GM18907 (cell line): ENCODE data around the gene YWHAH.

ENCODE experiments used
- ATAC-seq: cut with Tn5 transposase; IDR thresholded peaks from one replicate; pipeline ENCODE4 v1.9.1; 2021; ENCODE audit warnings: mild to moderate bottlenecking, moderate library complexity; ENCODE audit not compliant: unreplicated experiment

YWHAH gene

GRCh38 chr22:31943978-31944699 lies at the start of gene YWHAH:
Gene YWHAH, plus strand, starts transcription at chr22:31944535. Its CDS starts 199 bp downstream, at chr22:31944734.
- ATAC-seq: peak; percentile 68

- no peak for ATAC-seq
Measured at GRCh38 chr22:31895411-31896123, 48.8 kb upstream of the YWHAH start.

- no peak for ATAC-seq
Measured at GRCh38 chr22:31896472-31896871, 47.9 kb upstream of the YWHAH start.

GRCh38 chr22:31897842-31898805 lies 46.2 kb upstream of the YWHAH start:
- ATAC-seq: no peak

GRCh38 chr22:31898926-31899325 lies 45.4 kb upstream of the YWHAH start:
- ATAC-seq: no peak

GRCh38 chr22:31899669-31900068 lies 44.7 kb upstream of the YWHAH start:
- ATAC-seq: no peak

GRCh38 chr22:31901388-31902137 lies 42.8 kb upstream of the YWHAH start:
- no peak for ATAC-seq

- ATAC-seq: no peak
Measured at GRCh38 chr22:31904651-31905050, 39.7 kb upstream of the YWHAH start.

- no peak for ATAC-seq
Measured at GRCh38 chr22:31905356-31905755, 39.0 kb upstream of the YWHAH start.

GRCh38 chr22:31906086-31906485 lies 38.2 kb upstream of the YWHAH start:
- no peak for ATAC-seq

GRCh38 chr22:31906569-31906968 lies 37.8 kb upstream of the YWHAH start:
- no peak for ATAC-seq

- ATAC-seq: no peak
Measured at GRCh38 chr22:31909977-31910376, 34.4 kb upstream of the YWHAH start.

- no peak for ATAC-seq
Measured at GRCh38 chr22:31911565-31912406, 32.5 kb upstream of the YWHAH start.

- ATAC-seq: no peak
Measured at GRCh38 chr22:31912407-31912743, 32.0 kb upstream of the YWHAH start.

- ATAC-seq: no peak
Measured at GRCh38 chr22:31915586-31915985, 28.7 kb upstream of the YWHAH start.

GRCh38 chr22:31917227-31917921 lies 27.0 kb upstream of the YWHAH start:
- no peak for ATAC-seq

GRCh38 chr22:31919730-31920129 lies 24.6 kb upstream of the YWHAH start:
- no peak for ATAC-seq

GRCh38 chr22:31920306-31920705 lies 24.0 kb upstream of the YWHAH start:
- no peak for ATAC-seq

GRCh38 chr22:31921106-31921505 lies 23.2 kb upstream of the YWHAH start:
- no peak for ATAC-seq
